ENCODE results near the gene NUDT3.
A peak's percentile ranks its signal among the peaks of the same experiment; 100 is the strongest.
"Not testable (repeated sequence)": the region's sequence is repeated elsewhere in the genome, so short reads cannot be mapped to it uniquely, and the experiment has no call there.

Gene NUDT3

GRCh38 chr6:34259529-34260069, 132.9 kb downstream of the NUDT3 start:
- CTCF ChIA-PET: no interaction called here
- TF ChIP-seq BHLHE40 (IDR thresholded peaks at IDR 0.05; ENCODE audit: borderline replicate concordance): no peak
- TF ChIP-seq PKNOX1 (IDR thresholded peaks at IDR 0.05): no peak
- TF ChIP-seq TARDBP (IDR thresholded peaks at IDR 0.05): no peak
- no peak for TF ChIP-seq LEF1 (IDR thresholded peaks at IDR 0.05; ENCODE audit: borderline replicate concordance)
- no peak for TF ChIP-seq HDGF (IDR thresholded peaks at IDR 0.05; ENCODE audit: borderline replicate concordance)
- TF ChIP-seq ELF4 (IDR thresholded peaks at IDR 0.05): no peak
- no peak for TF ChIP-seq SUZ12 (IDR thresholded peaks at IDR 0.05)
- TF ChIP-seq FOXK2 (IDR thresholded peaks at IDR 0.05): no peak
- TF ChIP-seq ZNF384 (IDR thresholded peaks at IDR 0.05): no peak
- TF ChIP-seq L3MBTL2 (conservative IDR thresholded peaks at IDR 0.05): no peak
- TF ChIP-seq CTBP1 (IDR thresholded peaks at IDR 0.05; ENCODE audit: borderline replicate concordance): no peak
- no peak for TF ChIP-seq FOXM1 (IDR thresholded peaks at IDR 0.05; ENCODE audit: borderline replicate concordance)
- no peak for TF ChIP-seq SP1 (IDR thresholded peaks at IDR 0.05)
- no peak for TF ChIP-seq FOXA1 (IDR thresholded peaks at IDR 0.05)
- TF ChIP-seq ARNT (IDR thresholded peaks at IDR 0.05): no peak
- TF ChIP-seq NFRKB (IDR thresholded peaks at IDR 0.05): no peak
- no peak for DNase-seq (ENCODE audit: extremely low spot score)
- POLR2A ChIA-PET: no interaction called here

- POLR2A ChIA-PET; DNase-seq (ENCODE audit: extremely low spot score); CTCF ChIA-PET: not testable (repeated sequence)
These were observed 140.1 kb downstream of the NUDT3 start for GRCh38 chr6:34252395-34252794.

GRCh38 chr6:34249469-34250261, 142.8 kb downstream of the NUDT3 start:
- ChIA-PET POLR2A (interaction anchor here (0.6 to 3.2 kb wide), 10 partner anchors 13 to 447 kb away, joined by 3 to 42 read pairs (median 5); partner anchors contain the start of genes HMGA1, ILRUN and RPS10), CTCF (interaction anchor here (0.5 to 2.1 kb wide), 11 partner anchors 13 to 393 kb away, joined by 3 to 36 read pairs (median 4); partner anchors contain the start of gene HMGA1)

GRCh38 chr6:34248727-34249468, 143.6 kb downstream of the NUDT3 start, which contains the start of gene SMIM29:
TSS of gene SMIM29 (minus strand) at chr6:34249006. CDS start at chr6:34247791, 1,215 bp downstream.
- ChIA-PET CTCF (interaction anchor here (0.5 to 2.1 kb wide), 9 partner anchors 12 to 394 kb away, joined by 3 to 36 read pairs (median 4); partner anchors contain the start of gene HMGA1), POLR2A (interaction anchor here (0.5 to 3.2 kb wide), 12 partner anchors 12 to 448 kb away, joined by 3 to 42 read pairs (median 5); partner anchors contain the start of genes HMGA1, ILRUN and RPS10)
- TF ChIP-seq L3MBTL2 (conservative IDR thresholded peaks at IDR 0.05) (peak; percentile 30), PKNOX1 (IDR thresholded peaks at IDR 0.05) (peak; percentile 77), ELF4 (IDR thresholded peaks at IDR 0.05) (no peak)
- peak; percentile 95 for DNase-seq (ENCODE audit: extremely low spot score)

More at GRCh38 chr6:34249469-34250261, 142.8 kb downstream of the NUDT3 start:
- peak; percentile 3 for DNase-seq (ENCODE audit: extremely low spot score)
- TF ChIP-seq FOXA1 (IDR thresholded peaks at IDR 0.05): no peak
- TF ChIP-seq CTBP1 (IDR thresholded peaks at IDR 0.05; ENCODE audit: borderline replicate concordance): no peak
- TF ChIP-seq ZNF384 (IDR thresholded peaks at IDR 0.05): no peak
- TF ChIP-seq PKNOX1 (IDR thresholded peaks at IDR 0.05): no peak
- no peak for TF ChIP-seq TARDBP (IDR thresholded peaks at IDR 0.05)
- no peak for TF ChIP-seq NFRKB (IDR thresholded peaks at IDR 0.05)
- TF ChIP-seq ELF4 (IDR thresholded peaks at IDR 0.05): no peak
- no peak for TF ChIP-seq SP1 (IDR thresholded peaks at IDR 0.05)
- no peak for TF ChIP-seq L3MBTL2 (conservative IDR thresholded peaks at IDR 0.05)
- no peak for TF ChIP-seq SUZ12 (IDR thresholded peaks at IDR 0.05)
- TF ChIP-seq BHLHE40 (IDR thresholded peaks at IDR 0.05; ENCODE audit: borderline replicate concordance): no peak
- no peak for TF ChIP-seq FOXM1 (IDR thresholded peaks at IDR 0.05; ENCODE audit: borderline replicate concordance)
- TF ChIP-seq ARNT (IDR thresholded peaks at IDR 0.05): no peak
- TF ChIP-seq FOXK2 (IDR thresholded peaks at IDR 0.05): no peak
- no peak for TF ChIP-seq HDGF (IDR thresholded peaks at IDR 0.05; ENCODE audit: borderline replicate concordance)
- TF ChIP-seq LEF1 (IDR thresholded peaks at IDR 0.05; ENCODE audit: borderline replicate concordance): no peak

- peak; percentile 12 for DNase-seq (ENCODE audit: extremely low spot score)
- TF ChIP-seq NFRKB (IDR thresholded peaks at IDR 0.05): no peak
- TF ChIP-seq ELF4 (IDR thresholded peaks at IDR 0.05): no peak
- 0 out of 2 replicates have a peak, but pooled peaks have one; percentile 45 for TF ChIP-seq L3MBTL2 (conservative IDR thresholded peaks at IDR 0.05)
- ChIA-PET CTCF (interaction anchor here (0.7 to 2.6 kb wide), 2 partner anchors 52 to 167 kb away, joined by 4 to 13 read pairs; no protein-coding TSS in a partner anchor), POLR2A (interaction anchor here (1.6 to 3.2 kb wide), 5 partner anchors 12 to 178 kb away, joined by 4 to 42 read pairs (median 13); partner anchors contain the start of genes HMGA1 and RPS10)
These were observed 144.2 kb downstream of the NUDT3 start for GRCh38 chr6:34248198-34248726.

Measured in HEK293T (cell line).